H7 (cell line): ENCODE data around the gene PLD1. TPM values are rescaled to one million over a fixed set of nuclear protein-coding genes. Genes with fewer than 3 reads are reported as not detected.

Experiments used
- DNase-seq: peaks from one replicate; pipeline ENCODE4 v3.0.0; 2012
- H3K27me3 ChIP-seq: 2 replicates; pipeline ENCODE4 v1.6.0; 2011; ENCODE audit warnings: mild to moderate bottlenecking, low read length; ENCODE audit not compliant: control insufficient read depth, insufficient read depth
- H3K36me3 ChIP-seq: replicated peaks from 2 replicates; pipeline ENCODE4 v1.5.1; 2011; ENCODE audit warnings: low read length; ENCODE audit not compliant: control insufficient read depth, insufficient read depth
- H3K4me3 ChIP-seq: 2 replicates; pipeline ENCODE4 v1.5.1; 2011; ENCODE audit warnings: low read depth, mild to moderate bottlenecking, control low read depth, low read length, moderate library complexity; ENCODE audit not compliant: insufficient read depth
- total RNA-seq: library from RNA; depleted of rRNA; stranded (reverse); fragments of >200 nt; shearing (Covaris generic); gene quantifications from 2 replicates; pipeline ENCODE4 v1.2.3, GENCODE V29; 2014

PLD1 gene
- total RNA-seq, 1 experiment from 2014 or later = 2.3 TPM

DNA sequence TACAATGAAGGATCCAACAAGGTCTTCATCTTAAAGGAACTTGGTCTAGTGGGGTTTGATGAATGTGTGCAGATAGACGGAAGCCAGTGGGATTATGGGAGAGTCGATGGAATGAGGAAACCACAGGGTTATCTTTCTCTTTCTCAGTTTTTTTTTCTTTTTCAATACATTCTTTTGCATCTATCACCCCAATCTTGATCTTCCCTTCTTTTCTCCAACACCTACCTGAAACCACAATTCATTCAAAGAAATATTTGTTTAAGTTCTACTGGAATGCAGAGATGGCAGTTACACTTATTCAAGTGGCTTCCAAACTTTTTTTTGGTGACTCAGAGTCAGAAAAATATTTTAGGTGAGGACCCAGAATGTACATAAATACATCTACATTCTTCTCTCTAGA is 34.6 kb upstream of the PLD1 start:
- DNase-seq = no peak

DNA sequence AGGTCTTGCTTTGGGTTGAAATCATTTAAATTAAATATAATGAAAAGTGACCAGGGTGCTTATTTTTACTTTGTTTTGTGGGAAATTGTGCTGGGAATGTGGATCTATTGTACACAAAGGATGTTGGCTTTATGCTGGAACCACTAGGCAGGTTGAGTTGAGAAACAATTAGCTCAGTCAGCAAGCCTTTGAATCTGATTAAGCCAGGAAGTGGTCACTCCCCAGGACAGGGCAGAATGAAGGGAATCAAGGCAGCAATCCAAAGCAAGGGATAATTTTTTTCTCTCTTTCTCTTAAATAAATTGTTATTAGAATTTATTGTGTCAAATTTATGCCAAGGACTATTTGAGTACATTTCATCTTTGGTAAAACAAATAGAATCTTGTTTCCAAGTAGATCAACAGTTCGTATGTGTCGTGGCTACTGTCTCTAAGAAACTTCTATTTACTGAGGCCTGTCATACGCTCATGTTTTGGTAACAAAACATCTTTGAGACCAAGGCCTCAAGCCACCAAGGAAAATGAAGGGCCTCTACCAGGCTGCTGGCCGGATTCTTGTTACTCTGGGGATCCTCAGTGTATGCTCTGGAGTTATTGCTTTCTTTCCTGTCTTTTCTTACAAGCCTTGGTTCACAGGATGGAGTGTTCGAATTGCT is 32.7 kb upstream of the PLD1 start, which contains the start of gene TMEM212:
TMEM212 (plus strand) TSS at position 486 of the 655 bp plus-strand sequence; CDS start at position 521, 35 bp downstream.
- no peak for DNase-seq
- Histone ChIP-seq H3K4me3 (no peak within 1 kb of the TSS), H3K27me3 (no peaks in the 10 kb centered on the region), H3K36me3 (no peaks in the 10 kb centered on the region)

More for the DNA sequence above, 34.6 kb upstream of the PLD1 start:
- H3K4me3 ChIP-seq = no peak overlapping the region
- H3K27me3 ChIP-seq = no peaks in the 10 kb centered on the region
- H3K36me3 ChIP-seq = no peaks in the 10 kb centered on the region

DNA sequence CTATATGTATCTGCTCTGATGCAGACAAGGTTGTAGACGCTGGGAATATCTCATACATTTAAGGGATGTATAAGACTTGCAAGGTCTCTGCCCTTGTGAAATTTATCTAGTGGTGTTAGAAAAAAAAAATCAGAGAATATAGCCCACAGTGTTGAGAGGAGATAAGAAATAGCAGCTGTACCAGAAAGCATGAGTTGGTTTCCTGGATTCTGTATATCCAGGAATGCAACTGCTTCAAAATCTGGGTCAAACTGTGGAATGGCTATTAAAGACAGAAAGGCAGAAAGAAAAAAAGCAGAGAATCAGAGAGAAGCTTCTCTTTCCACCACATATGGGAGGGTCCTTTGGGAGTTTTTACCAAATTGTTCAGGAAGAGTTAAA is 31.3 kb upstream of the PLD1 start:
- DNase-seq = no peak
- Histone ChIP-seq H3K4me3 (no peak overlapping the region), H3K27me3 (no peaks in the 10 kb centered on the region), H3K36me3 (no peaks in the 10 kb centered on the region)

DNA sequence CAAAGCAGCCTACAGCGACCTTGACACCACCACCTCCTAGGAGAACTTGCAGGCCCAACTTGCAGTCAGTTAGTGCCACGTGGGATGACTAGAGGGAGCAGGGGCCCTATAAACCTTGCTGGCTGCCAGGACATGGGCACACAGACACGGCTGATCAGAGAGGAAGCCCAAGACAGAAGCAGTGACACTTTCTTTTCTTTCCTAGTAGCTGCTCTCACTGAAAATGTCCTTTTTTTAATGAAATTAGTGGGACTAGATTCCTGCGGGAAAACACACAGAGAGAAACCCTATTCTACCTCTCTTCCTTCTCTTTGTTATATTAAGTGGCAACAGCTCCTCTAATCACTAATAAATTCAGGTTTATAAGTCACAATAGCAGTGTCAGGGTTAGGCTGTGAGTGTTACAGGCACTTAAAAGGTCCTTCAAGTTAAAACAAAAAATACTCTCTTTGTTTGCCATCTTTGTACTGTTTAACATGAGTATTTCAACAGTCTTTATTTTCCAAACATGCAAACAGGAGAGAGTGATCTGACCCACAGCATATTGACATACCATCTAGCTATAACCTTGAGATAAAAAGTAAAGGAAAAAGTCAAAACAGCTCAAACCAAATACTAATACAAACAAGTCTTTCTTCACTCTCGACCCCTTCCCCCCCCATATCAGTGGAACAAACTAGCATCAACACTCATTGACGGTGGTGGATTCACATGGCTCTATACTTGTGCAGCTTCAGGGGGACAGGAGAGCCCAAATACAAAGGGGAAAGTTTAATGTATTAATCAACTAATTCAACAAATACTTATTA is 30.7 kb upstream of the PLD1 start:
- Histone ChIP-seq H3K4me3 (no peak overlapping the region), H3K27me3 (no peaks in the 10 kb centered on the region), H3K36me3 (no peaks in the 10 kb centered on the region)
- DNase-seq = no peak

DNA sequence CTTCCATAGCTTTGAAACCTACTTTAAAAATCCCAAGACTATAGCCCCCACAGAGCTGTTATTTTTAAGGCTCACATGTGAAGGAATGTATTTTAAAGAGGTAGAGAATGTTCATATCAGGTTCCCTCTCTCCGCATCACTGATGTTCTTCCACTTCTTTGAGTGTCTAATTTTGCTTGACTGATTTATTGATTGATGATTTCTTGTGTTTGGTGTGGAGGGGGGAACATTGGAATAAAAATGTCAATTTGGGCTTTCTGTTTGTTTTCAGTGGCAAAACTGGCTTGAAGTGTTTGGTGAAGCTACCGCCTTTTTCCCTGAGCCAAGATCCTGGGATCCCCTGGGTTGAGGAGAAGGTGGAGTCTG is 30.1 kb upstream of the PLD1 start:
- H3K36me3 ChIP-seq = no peaks in the 10 kb centered on the region
- no peak for DNase-seq
- no peaks in the 10 kb centered on the region for H3K27me3 ChIP-seq
- no peak overlapping the region for H3K4me3 ChIP-seq

DNA sequence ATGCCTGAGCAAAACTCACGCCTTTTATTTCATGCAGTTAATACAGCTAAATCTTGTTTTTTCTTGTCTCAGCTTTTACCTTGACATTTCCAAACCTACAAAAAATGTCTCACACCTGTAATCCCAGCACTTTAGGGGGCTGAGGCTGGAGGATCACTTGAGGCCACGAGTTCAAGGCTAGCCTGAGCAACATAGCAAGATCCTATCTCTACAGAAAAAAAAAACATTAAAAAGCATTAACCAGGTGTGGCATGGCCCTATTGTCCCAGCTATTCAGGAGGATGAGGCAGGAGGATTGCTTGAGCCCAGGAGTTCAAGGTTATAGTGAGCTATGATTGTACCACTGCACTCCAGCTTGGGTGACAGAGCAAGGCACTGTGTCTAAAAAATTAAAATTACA is 29.0 kb upstream of the PLD1 start:
- H3K36me3 ChIP-seq = no peaks in the 10 kb centered on the region
- DNase-seq = no peak
- H3K27me3 ChIP-seq = no peaks in the 10 kb centered on the region
- no peak overlapping the region for H3K4me3 ChIP-seq

DNA sequence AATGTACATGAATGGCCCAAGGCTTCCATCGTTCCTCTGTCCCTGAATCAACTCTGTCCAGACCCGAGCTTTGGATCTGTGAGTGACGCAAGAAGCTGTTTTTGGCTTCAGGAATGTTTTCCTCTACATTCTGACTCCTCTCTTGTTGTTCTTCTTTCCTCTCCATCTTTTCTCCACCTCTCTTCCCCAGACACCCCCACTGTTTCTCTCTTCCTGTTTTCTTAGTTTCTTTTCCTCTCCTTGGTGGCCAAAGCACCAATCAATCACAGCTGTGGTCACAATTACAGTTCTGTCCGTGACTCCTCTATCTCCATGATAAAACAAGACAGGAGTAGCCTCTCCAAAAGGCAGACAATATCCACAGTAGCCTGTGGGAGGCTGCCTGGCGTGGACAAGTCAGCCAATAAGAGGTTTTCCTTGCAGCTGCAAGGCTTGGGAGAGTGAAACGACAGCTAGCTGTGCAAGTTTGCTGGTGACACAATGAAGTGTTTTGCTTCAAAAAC is 28.0 kb upstream of the PLD1 start:
- no peak for DNase-seq
- H3K27me3 ChIP-seq = no peaks in the 10 kb centered on the region
- no peaks in the 10 kb centered on the region for H3K36me3 ChIP-seq
- H3K4me3 ChIP-seq = no peak overlapping the region

DNA sequence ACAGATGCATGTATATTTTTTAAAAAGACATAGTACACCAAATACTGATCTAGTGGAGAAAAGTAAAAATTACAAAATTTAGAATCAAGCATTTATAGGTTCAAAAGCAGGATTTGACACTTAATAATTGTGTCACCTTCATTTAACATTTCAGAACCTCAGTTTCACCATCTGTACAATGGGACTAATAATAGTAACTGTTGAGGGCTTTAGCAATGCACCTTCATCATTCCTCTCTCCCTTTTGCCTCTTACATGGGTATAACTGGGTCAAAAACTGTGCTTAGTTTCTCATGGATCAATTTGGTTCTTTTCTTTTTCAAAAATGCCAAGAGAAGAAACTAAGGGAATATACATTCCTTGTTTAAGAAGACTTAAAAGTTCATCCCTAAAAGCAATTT is 27.4 kb upstream of the PLD1 start:
- H3K27me3 ChIP-seq = no peaks in the 10 kb centered on the region
- no peaks in the 10 kb centered on the region for H3K36me3 ChIP-seq

DNA sequence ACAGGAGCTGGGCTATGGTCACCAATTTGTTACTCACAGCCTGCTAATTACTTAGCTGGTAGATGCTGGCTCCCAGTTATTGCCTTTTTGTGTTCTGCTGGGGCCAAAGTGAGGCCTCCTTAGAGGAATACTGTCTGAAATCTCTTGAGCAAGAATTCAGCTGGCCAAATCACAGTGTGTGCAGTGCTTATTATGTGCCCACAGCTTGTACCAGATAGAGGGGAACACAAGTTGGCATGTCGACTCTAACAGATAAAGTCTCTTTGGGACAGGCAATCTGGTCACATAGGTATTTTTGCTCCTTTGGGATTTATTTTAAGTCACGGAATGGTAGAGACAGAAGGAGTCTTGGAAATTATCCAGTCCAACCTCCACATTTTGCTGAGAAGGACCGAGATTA is 26.6 kb upstream of the PLD1 start:
- Histone ChIP-seq H3K27me3 (no peaks in the 10 kb centered on the region), H3K4me3 (no peak overlapping the region), H3K36me3 (no peaks in the 10 kb centered on the region)
- DNase-seq = no peak

More for the DNA sequence above, 27.4 kb upstream of the PLD1 start:
- no peak for DNase-seq
- no peak overlapping the region for H3K4me3 ChIP-seq

DNA sequence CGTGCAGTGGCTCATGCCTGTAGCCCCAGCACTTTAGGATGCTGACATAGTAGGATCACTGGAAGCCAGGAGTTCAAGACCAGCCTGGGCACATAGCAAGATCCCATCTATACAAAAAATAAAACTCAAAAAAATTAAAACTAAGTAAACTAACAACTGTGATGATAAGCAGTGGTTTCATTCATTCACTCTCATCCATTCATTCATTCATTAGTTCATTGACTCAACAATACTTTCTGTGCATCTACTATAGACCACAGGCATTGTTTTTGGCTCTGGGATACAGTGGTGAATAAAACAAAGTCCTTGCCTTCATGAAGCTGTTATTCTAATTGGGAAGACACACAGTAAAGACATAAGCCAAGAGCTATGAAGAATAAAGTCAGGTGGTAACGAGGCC is 25.3 kb upstream of the PLD1 start:
- DNase-seq = no peak
- Histone ChIP-seq H3K36me3 (no peaks in the 10 kb centered on the region), H3K4me3 (no peak overlapping the region), H3K27me3 (no peaks in the 10 kb centered on the region)

DNA sequence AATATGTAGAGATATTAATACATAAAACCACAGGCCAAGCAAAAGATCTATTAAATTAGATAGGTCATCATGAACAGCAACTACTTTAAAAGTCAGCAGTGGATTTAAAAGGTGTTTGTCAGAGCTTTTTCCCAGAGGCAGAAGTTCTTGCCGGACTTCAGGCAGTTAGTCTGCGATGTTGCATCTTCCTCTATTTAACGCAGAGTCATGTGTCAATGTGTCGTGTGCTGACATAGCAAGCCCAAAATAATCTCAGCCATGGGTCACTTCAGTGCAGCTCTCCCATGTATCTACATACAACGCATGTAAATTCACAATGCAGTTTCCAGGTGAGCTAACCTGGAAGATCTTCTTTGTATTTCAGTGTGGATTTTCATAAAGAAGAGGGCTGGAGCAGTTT is 24.8 kb upstream of the PLD1 start:
- H3K27me3 ChIP-seq = no peaks in the 10 kb centered on the region
- no peaks in the 10 kb centered on the region for H3K36me3 ChIP-seq
- no peak for DNase-seq
- no peak overlapping the region for H3K4me3 ChIP-seq

DNA sequence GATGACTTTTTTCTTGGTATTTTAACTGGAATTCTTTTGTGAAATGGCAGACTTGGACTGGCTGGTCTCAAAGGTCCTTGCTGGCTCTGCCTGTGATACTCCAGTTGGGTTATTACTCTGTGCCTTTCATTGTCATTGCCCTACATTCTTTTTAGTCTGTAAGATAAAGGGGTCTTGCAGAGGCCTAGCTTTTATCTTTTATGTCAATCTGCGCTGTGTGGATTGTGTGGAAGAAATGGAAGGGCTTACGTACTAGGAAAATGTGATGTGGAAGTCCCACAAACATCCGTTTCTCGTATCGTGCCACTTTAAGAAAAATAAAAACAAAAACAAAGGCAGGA is 24.1 kb upstream of the PLD1 start:
- Histone ChIP-seq H3K36me3 (no peaks in the 10 kb centered on the region), H3K27me3 (no peaks in the 10 kb centered on the region), H3K4me3 (no peak overlapping the region)
- DNase-seq = no peak

DNA sequence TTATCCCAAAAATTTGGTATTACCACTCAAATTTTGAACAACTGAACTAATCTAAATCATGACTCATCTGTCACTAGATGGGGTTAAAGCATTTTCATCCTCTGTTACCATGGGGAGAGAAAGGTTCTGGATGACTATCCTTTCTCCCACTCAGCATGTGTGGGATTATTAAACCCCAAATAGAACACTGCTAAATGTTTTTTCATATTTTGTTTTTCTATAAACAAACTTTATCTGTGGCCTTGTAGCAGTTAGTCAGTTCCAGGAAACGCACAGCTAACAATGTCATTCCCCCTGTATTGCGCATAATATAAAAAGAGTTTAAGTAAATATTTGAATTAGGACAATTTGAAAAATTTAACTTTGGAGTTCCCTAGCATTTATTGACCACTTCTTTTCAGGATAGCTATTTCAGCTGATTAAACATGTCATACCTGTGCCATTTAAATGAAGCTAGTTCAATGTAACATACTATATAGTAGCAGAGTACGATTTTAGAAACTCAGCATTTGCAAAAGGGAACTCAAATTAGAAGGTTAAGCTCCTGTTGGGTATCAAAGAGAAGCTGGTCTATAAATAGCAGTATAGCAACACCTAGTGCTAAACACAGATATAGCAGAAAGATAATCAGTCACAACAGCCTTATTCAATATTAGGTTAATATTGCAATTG is 23.6 kb upstream of the PLD1 start:
- H3K27me3 ChIP-seq = no peaks in the 10 kb centered on the region
- no peak for DNase-seq
- H3K36me3 ChIP-seq = no peaks in the 10 kb centered on the region
- no peak overlapping the region for H3K4me3 ChIP-seq

DNA sequence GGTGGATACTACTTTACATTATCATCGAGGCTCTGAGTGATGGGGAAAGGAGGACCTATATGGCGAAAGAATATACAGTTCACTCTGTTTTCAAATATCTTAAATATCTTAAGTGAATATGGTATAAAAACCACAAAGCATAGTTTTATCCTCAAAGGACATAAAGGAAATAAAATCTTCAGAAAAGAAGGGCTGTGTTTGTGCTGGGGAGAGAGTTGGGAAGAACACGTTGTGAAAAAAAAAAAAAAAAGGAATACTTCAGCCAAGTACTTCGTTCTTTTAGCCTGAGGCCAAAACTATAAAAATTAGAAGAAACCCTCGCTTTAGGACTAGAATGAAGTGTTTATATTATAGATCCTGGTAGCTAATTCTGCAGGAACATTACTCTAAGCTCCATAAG is 22.7 kb upstream of the PLD1 start:
- no peaks in the 10 kb centered on the region for H3K27me3 ChIP-seq
- no peak for DNase-seq
- no peak overlapping the region for H3K4me3 ChIP-seq

DNA sequence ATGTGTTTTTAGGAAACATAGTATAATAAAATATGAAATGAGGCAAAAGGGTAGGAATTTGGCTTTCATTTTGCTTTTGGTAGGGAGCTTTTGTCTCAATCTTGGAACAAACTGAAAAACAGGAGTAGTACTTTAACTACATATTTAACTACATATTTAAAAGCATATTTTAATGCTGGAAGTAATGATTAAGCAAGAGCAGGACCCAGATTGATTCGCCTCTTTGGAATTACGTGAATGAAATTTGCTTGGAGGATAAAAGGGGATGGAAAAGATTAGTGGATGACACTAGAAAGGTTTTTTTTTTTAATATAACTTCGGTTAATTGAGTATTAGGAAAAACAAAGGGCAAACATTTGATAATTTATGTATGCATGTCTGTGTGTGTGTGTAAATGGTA is 21.7 kb upstream of the PLD1 start:
- H3K27me3 ChIP-seq = no peaks in the 10 kb centered on the region
- no peak overlapping the region for H3K4me3 ChIP-seq
- DNase-seq = no peak
- no peaks in the 10 kb centered on the region for H3K36me3 ChIP-seq

More for the DNA sequence above, 22.7 kb upstream of the PLD1 start:
- no peaks in the 10 kb centered on the region for H3K36me3 ChIP-seq
